Mammary epithelial cell (primary cell): ENCODE measurements around the gene SLC36A2.

Source experiments
- CTCF ChIP-seq, 2 donors: IDR thresholded peaks in 1 of 2; conservative IDR thresholded peaks in 1 of 2; 2 replicates each; pipeline ENCODE4 v1.5.1; 2011 to 2012; ENCODE audit warnings: inconsistent platforms in 2 of 2, low read length in 2 of 2, mild to moderate bottlenecking in 2 of 2, control low read depth in 1 of 2, low read depth in 1 of 2; ENCODE audit not compliant: insufficient read depth in 1 of 2; ENCODE audit errors: extremely low read depth in 1 of 2
- EZH2 ChIP-seq: IDR thresholded peaks from 2 replicates; pipeline ENCODE4 v1.6.1; 2012; ENCODE audit warnings: low read length, inconsistent platforms, borderline replicate concordance

- TF ChIP-seq CTCF (conservative IDR thresholded peaks at IDR 0.05 in 1 of 2, IDR thresholded peaks at IDR 0.05 in 1 of 2; ENCODE audit: extremely low read depth in 1 of 2, insufficient read depth in 1 of 2, low read depth in 1 of 2, low read length in 2 of 2) (no peak), EZH2 (no peak)
Observed at GRCh38 chr5:151345808-151346478, 1.4 kb downstream of the SLC36A2 start.
